NCI-H524 (cell line): ENCODE results near the gene TRPM8.

Experiments used
- DNase-seq, 2 experiments: peaks; one replicate each; lab custom pipeline; 2025; lab: John Stamatoyannopoulos, UW

TRPM8 gene

GRCh38 chr2:234047361-234047760 lies 130.2 kb downstream of the TRPM8 start:
- DNase-seq, result no peak

GRCh38 chr2:234048049-234048448 lies 130.9 kb downstream of the TRPM8 start:
- no peak for DNase-seq

GRCh38 chr2:234050455-234051135 lies 133.4 kb downstream of the TRPM8 start, which contains the start of gene SPP2:
TSS of gene SPP2 (plus strand) at chr2:234050702. CDS start at chr2:234050787, 85 bp downstream.
- DNase-seq, result no peak

- no peak for DNase-seq
Observed at GRCh38 chr2:234051374-234052070, 134.3 kb downstream of the TRPM8 start.

GRCh38 chr2:234058881-234059280 lies 141.7 kb downstream of the TRPM8 start:
- no peak for DNase-seq

GRCh38 chr2:234060236-234060635 lies 143.1 kb downstream of the TRPM8 start:
- no peak for DNase-seq

- no peak for DNase-seq
Observed at GRCh38 chr2:234061624-234062257, 144.6 kb downstream of the TRPM8 start.

GRCh38 chr2:234066587-234066986 lies 149.4 kb downstream of the TRPM8 start:
- DNase-seq, result no peak
